ENCODE results near the gene DPYD.

Gene DPYD

GRCh38 chr1:97920832-97921571 is at the start of gene DPYD:
Gene DPYD (minus strand): TSS chr1:97921034. CDS start chr1:97920922, 112 bp downstream.
- peak; percentile 72 to 77 for DNase-seq (ENCODE audit: low read depth in 2 of 2)

- DNase-seq (ENCODE audit: low read depth in 2 of 2) = no peak
These were observed 39.6 kb upstream of the DPYD start for GRCh38 chr1:97960470-97960869.

GRCh38 chr1:97947695-97948094 is 26.9 kb upstream of the DPYD start:
- no peak for DNase-seq (ENCODE audit: low read depth in 2 of 2)

GRCh38 chr1:97943354-97943753 is 22.5 kb upstream of the DPYD start:
- no peak for DNase-seq (ENCODE audit: low read depth in 2 of 2)

GRCh38 chr1:97942161-97943123 is 21.6 kb upstream of the DPYD start:
- no peak for DNase-seq (ENCODE audit: low read depth in 2 of 2)

GRCh38 chr1:97938285-97938642 is 17.4 kb upstream of the DPYD start:
- DNase-seq (ENCODE audit: low read depth in 2 of 2) = no peak

GRCh38 chr1:97936976-97937375 is 16.1 kb upstream of the DPYD start:
- DNase-seq (ENCODE audit: low read depth in 2 of 2) = no peak

- DNase-seq (ENCODE audit: low read depth in 2 of 2) = no peak
These were observed 13.7 kb upstream of the DPYD start for GRCh38 chr1:97934491-97934890.

GRCh38 chr1:97929874-97930851 is 9.3 kb upstream of the DPYD start:
- DNase-seq (ENCODE audit: low read depth in 2 of 2) = no peak

- no peak for DNase-seq (ENCODE audit: low read depth in 2 of 2)
These were observed 5.3 kb upstream of the DPYD start for GRCh38 chr1:97926017-97926708.

GRCh38 chr1:97925151-97925550 is 4.3 kb upstream of the DPYD start:
- DNase-seq (ENCODE audit: low read depth in 2 of 2) = no peak

- DNase-seq (ENCODE audit: low read depth in 2 of 2) = no peak
These were observed 3.0 kb upstream of the DPYD start for GRCh38 chr1:97923811-97924210.

GRCh38 chr1:97920276-97920831 is 480 bp downstream of the DPYD start:
- no peak for DNase-seq (ENCODE audit: low read depth in 2 of 2)

- DNase-seq (ENCODE audit: low read depth in 2 of 2) = no peak
These were observed 1.1 kb downstream of the DPYD start for GRCh38 chr1:97919585-97920261.

- DNase-seq (ENCODE audit: low read depth in 2 of 2) = no peak
These were observed 1.9 kb downstream of the DPYD start for GRCh38 chr1:97918961-97919360.

- DNase-seq (ENCODE audit: low read depth in 2 of 2) = no peak
These were observed 7.2 kb downstream of the DPYD start for GRCh38 chr1:97913506-97914139.

- DNase-seq (ENCODE audit: low read depth in 2 of 2) = no peak
These were observed 9.3 kb downstream of the DPYD start for GRCh38 chr1:97911266-97912215.

GRCh38 chr1:97909266-97909665 is 11.6 kb downstream of the DPYD start:
- no peak for DNase-seq (ENCODE audit: low read depth in 2 of 2)

GRCh38 chr1:97907886-97908285 is 12.9 kb downstream of the DPYD start:
- no peak for DNase-seq (ENCODE audit: low read depth in 2 of 2)
